Head of caudate nucleus (tissue), 42 donors: ENCODE results near the gene PPP1R12B.

Source experiments
- DNase-seq, 42 donors: peaks; one replicate each; pipeline versions ENCODE4 v3.0.0 to v3.0.0-alpha.2; 2020 to 2021; ENCODE audit warnings: mixed read lengths in 7 of 42
- intact Hi-C: fragments of 100-400 bp; cut with DNase I; formaldehyde crosslinking; loops from one replicate; pipeline ENCODE4 v1.15.0; 2022

PPP1R12B gene

GRCh38 chr1:202348509-202349205 lies at the start of gene PPP1R12B:
PPP1R12B (plus strand) TSS chr1:202348699; CDS start chr1:202348852, 153 bp downstream.
- peak; percentile 96 to 100 (median 99) for DNase-seq
- intact Hi-C loops: loop anchor here (10.0 kb wide), 1 partner anchor 56 kb away; no protein-coding TSS in a partner anchor

- no peak for DNase-seq
- intact Hi-C loops: no loop called here
Observed at GRCh38 chr1:202302166-202302565, 46.3 kb upstream of the PPP1R12B start.

GRCh38 chr1:202304375-202304774 lies 44.1 kb upstream of the PPP1R12B start:
- intact Hi-C loops: no loop called here
- DNase-seq: peak in 12 of 42 donors; percentile 3 to 38 (median 18)

GRCh38 chr1:202305168-202305567 lies 43.3 kb upstream of the PPP1R12B start:
- no peak for DNase-seq
- intact Hi-C loops: no loop called here

GRCh38 chr1:202306535-202307345 lies 41.8 kb upstream of the PPP1R12B start:
- intact Hi-C loops: no loop called here
- DNase-seq: peak in 14 of 42 donors; percentile 6 to 60 (median 30)

GRCh38 chr1:202310071-202310725 lies 38.3 kb upstream of the PPP1R12B start:
- intact Hi-C loops: loop anchor here (5.0 kb wide), 1 partner anchor 128 kb away; no protein-coding TSS in a partner anchor
- DNase-seq: no peak

- intact Hi-C loops: loop anchor here (5.0 kb wide), 1 partner anchor 128 kb away; no protein-coding TSS in a partner anchor
- DNase-seq: no peak
Observed at GRCh38 chr1:202310746-202311145, 37.8 kb upstream of the PPP1R12B start.

- no peak for DNase-seq
- intact Hi-C loops: loop anchor here (5.0 kb wide), 1 partner anchor 130 kb away; no protein-coding TSS in a partner anchor
Observed at GRCh38 chr1:202311875-202312635, 36.4 kb upstream of the PPP1R12B start.

GRCh38 chr1:202315576-202316168 lies 32.8 kb upstream of the PPP1R12B start:
- intact Hi-C loops: no loop called here
- DNase-seq: peak; percentile 67 to 92 (median 80)

- intact Hi-C loops: no loop called here
- DNase-seq: peak in 1 of 42 donors; percentile 21
Observed at GRCh38 chr1:202316186-202316585, 32.3 kb upstream of the PPP1R12B start.

GRCh38 chr1:202317941-202318925 lies 30.3 kb upstream of the PPP1R12B start:
- intact Hi-C loops: no loop called here
- peak in 1 of 42 donors; percentile 22 for DNase-seq

- intact Hi-C loops: no loop called here
- no peak for DNase-seq
Observed at GRCh38 chr1:202319381-202320080, 29.0 kb upstream of the PPP1R12B start.

- DNase-seq: peak in 2 of 42 donors; percentile 5 to 10
- intact Hi-C loops: no loop called here
Observed at GRCh38 chr1:202320081-202320405, 28.5 kb upstream of the PPP1R12B start.

- peak in 5 of 42 donors; percentile 1 to 20 (median 5) for DNase-seq
- intact Hi-C loops: no loop called here
Observed at GRCh38 chr1:202323731-202324130, 24.8 kb upstream of the PPP1R12B start.

- intact Hi-C loops: no loop called here
- DNase-seq: no peak
Observed at GRCh38 chr1:202324646-202325045, 23.9 kb upstream of the PPP1R12B start.

GRCh38 chr1:202329891-202330290 lies 18.6 kb upstream of the PPP1R12B start:
- no peak for DNase-seq
- intact Hi-C loops: no loop called here

GRCh38 chr1:202333861-202334260 lies 14.6 kb upstream of the PPP1R12B start:
- intact Hi-C loops: no loop called here
- no peak for DNase-seq
